HEK293T (cell line): ENCODE results near the gene TMEM123.

Experiments
- ARNT ChIP-seq: fragments of 450-650 bp; IDR thresholded peaks from 2 replicates; pipeline ENCODE4 v1.6.1; 2017; ENCODE audit warnings: mild to moderate bottlenecking
- BHLHE40 ChIP-seq: fragments of 450-650 bp; IDR thresholded peaks from 2 replicates; pipeline ENCODE4 v1.6.1; 2016; ENCODE audit warnings: mild to moderate bottlenecking, moderate library complexity, borderline replicate concordance
- ELF4 ChIP-seq: fragments of 450-650 bp; IDR thresholded peaks from 2 replicates; pipeline ENCODE4 v1.6.1; 2017; ENCODE audit warnings: antibody characterized with exemption
- FOXA1 ChIP-seq: fragments of 450-650 bp; IDR thresholded peaks from 2 replicates; pipeline ENCODE4 v1.6.1; 2016; ENCODE audit warnings: mild to moderate bottlenecking
- FOXM1 ChIP-seq: fragments of 450-650 bp; IDR thresholded peaks from 2 replicates; pipeline ENCODE4 v1.6.1; 2017; ENCODE audit warnings: mild to moderate bottlenecking, borderline replicate concordance
- L3MBTL2 ChIP-seq: fragments of 450-650 bp; conservative IDR thresholded peaks from 2 replicates; pipeline ENCODE4 v1.6.1; 2016; ENCODE audit warnings: mild to moderate bottlenecking
- LEF1 ChIP-seq: fragments of 450-650 bp; IDR thresholded peaks from 2 replicates; pipeline ENCODE4 v1.6.1; 2017; ENCODE audit warnings: mild to moderate bottlenecking, borderline replicate concordance
- NFRKB ChIP-seq: fragments of 450-650 bp; IDR thresholded peaks from 2 replicates; pipeline ENCODE4 v1.6.1; 2016; ENCODE audit warnings: mild to moderate bottlenecking, moderate library complexity
- PKNOX1 ChIP-seq: fragments of 450-650 bp; IDR thresholded peaks from 2 replicates; pipeline ENCODE4 v1.6.1; 2016
- SP1 ChIP-seq: fragments of 450-650 bp; IDR thresholded peaks from 2 replicates; pipeline ENCODE4 v1.6.1; 2017
- SUZ12 ChIP-seq: fragments of 450-650 bp; IDR thresholded peaks from 2 replicates; pipeline ENCODE4 v1.6.1; 2016; ENCODE audit warnings: mild to moderate bottlenecking
- TARDBP ChIP-seq: fragments of 450-650 bp; IDR thresholded peaks from 2 replicates; pipeline ENCODE4 v1.6.1; 2016
- ZNF384 ChIP-seq: fragments of 450-650 bp; IDR thresholded peaks from 2 replicates; pipeline ENCODE4 v1.6.1; 2016

GRCh38 chr11:102488208-102488607, 35.6 kb upstream of the TMEM123 start:
- TF ChIP-seq FOXM1 (no peak), FOXA1 (no peak), ARNT (no peak), ZNF384 (no peak), PKNOX1 (no peak), BHLHE40 (no peak), SP1 (no peak), SUZ12 (no peak), NFRKB (no peak), TARDBP (no peak), ELF4 (no peak), L3MBTL2 (no peak), LEF1 (no peak)
